Caco-2 (cell line): ENCODE data around the gene SLC22A23. TPM values are rescaled to one million over a fixed set of nuclear protein-coding genes. Genes with fewer than 3 reads are reported as not detected.

ENCODE experiments used
- BruUV-seq: library from RNA; stranded (reverse); fragments of 400-500 nt; replicated peaks from 2 replicates; lab custom pipeline; 2021; lab: Mats Ljungman, UMichigan
- CTCF ChIA-PET: fragments of 300-600 bp; sonication (Branson Sonifier 250); formaldehyde crosslinking; loops from one replicate; lab custom pipeline; 2022; ENCODE audit warnings: antibody characterized with exemption; lab: Charles Lee
- POLR2A ChIA-PET: fragments of 300-600 bp; sonication (Branson Sonifier 250); formaldehyde crosslinking; loops from one replicate; lab custom pipeline; 2022; ENCODE audit warnings: antibody characterized with exemption; lab: Charles Lee
- DNase-seq, 2 experiments: peaks; one replicate each; pipeline versions ENCODE4 v3.0.0 to v3.0.0-alpha.2; 2020 to 2022
- H3K27me3 ChIP-seq: replicated peaks from 2 replicates; pipeline ENCODE4 v1.6.0; 2011; ENCODE audit warnings: low read length; ENCODE audit not compliant: control insufficient read depth, insufficient read depth
- H3K36me3 ChIP-seq: 2 replicates; pipeline ENCODE4 v1.5.1; 2011; ENCODE audit warnings: low read length; ENCODE audit not compliant: control insufficient read depth, insufficient read depth
- H3K4me1 ChIP-seq: fragments of 250-450 bp; sonication (Bioruptor Pico); 2 replicates; pipeline ENCODE4 v1.5.1; 2020; ENCODE audit warnings: mild to moderate bottlenecking
- H3K4me3 ChIP-seq: 2 replicates; pipeline ENCODE4 v1.5.1; 2011; ENCODE audit warnings: low read depth, mild to moderate bottlenecking, control low read depth, low read length
- H3K9me3 ChIP-seq: fragments of 250-450 bp; sonication (Bioruptor Pico); 2 replicates; pipeline ENCODE4 v1.5.1; 2020; ENCODE audit warnings: mild to moderate bottlenecking, moderate library complexity
- H3K27ac Mint-ChIP-seq: one replicate; pipeline ENCODE4 v1.8.0; 2022; ENCODE audit warnings: mixed read lengths; ENCODE audit not compliant: unreplicated experiment
- H3K27me3 Mint-ChIP-seq: one replicate; pipeline ENCODE4 v1.8.0; 2022; ENCODE audit warnings: mixed read lengths; ENCODE audit not compliant: insufficient read depth, unreplicated experiment
- H3K36me3 Mint-ChIP-seq: one replicate; pipeline ENCODE4 v1.8.0; 2022; ENCODE audit warnings: mild to moderate bottlenecking, mixed read lengths; ENCODE audit not compliant: insufficient read depth, unreplicated experiment
- H3K4me1 Mint-ChIP-seq: one replicate; pipeline ENCODE4 v1.8.0; 2022; ENCODE audit warnings: low read depth, mixed read lengths; ENCODE audit not compliant: unreplicated experiment
- H3K4me3 Mint-ChIP-seq: one replicate; pipeline ENCODE4 v1.8.0; 2022; ENCODE audit warnings: mild to moderate bottlenecking, moderate library complexity, mixed read lengths; ENCODE audit not compliant: unreplicated experiment
- H3K9me3 Mint-ChIP-seq: one replicate; pipeline ENCODE4 v1.8.0; 2022; ENCODE audit warnings: mixed read lengths; ENCODE audit not compliant: unreplicated experiment
- CTCF ChIP-seq, 2 experiments: fragments of 200-600 bp in 1 of 2; IDR thresholded peaks; 1 replicate in 1 of 2; 2 replicates in 1 of 2; pipeline versions ENCODE4 v1.5.1 to v1.8.0; 2011 to 2022; ENCODE audit warnings: antibody characterized with exemption in 1 of 2, control low read depth in 1 of 2, inconsistent platforms in 1 of 2, low read depth in 1 of 2, low read length in 1 of 2, mild to moderate bottlenecking in 1 of 2, moderate library complexity in 1 of 2; ENCODE audit not compliant: insufficient read depth in 1 of 2, severe bottlenecking in 1 of 2, unreplicated experiment in 1 of 2
- intact Hi-C: fragments of 100-400 bp; cut with micrococcal nuclease; formaldehyde crosslinking; loops from one replicate; pipeline ENCODE4 v1.10.0; 2022; ENCODE audit not compliant: unreplicated experiment
- total RNA-seq: library from RNA; stranded (reverse); gene quantifications from 2 replicates; pipeline ENCODE4 v1.2.3, GENCODE V29; 2022

The SLC22A23 gene
- total RNA-seq, 1 experiment from 2014 or later: 45.5 TPM

DNA sequence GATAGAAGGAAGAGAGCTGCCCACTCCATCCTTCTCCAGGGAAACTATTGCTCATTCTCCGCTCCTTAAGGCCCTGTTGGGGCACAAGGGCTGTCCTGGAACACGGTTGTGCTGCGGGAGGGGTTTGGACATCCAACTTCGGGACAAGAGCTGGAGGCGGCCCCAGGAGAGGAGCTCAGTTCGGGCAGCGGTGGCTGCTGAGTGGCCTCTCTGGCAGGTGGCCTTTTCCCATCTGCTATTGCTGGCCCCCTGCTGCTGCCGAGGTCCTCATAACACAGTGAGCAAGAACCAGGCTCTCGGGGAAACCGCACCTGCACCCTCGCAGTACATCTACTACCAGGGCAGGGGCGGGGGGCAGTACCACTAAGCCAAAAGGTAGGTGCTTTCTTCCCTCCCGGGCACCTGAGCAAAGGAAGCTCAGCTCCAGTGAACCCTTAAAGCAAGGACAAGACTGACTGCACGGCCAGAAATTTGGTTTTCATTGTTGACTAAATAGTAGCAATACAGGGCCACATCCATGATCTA is 134.4 kb downstream of the SLC22A23 start:
- CTCF ChIA-PET: no interaction called here
- BruUV-seq: no TSS peak

DNA sequence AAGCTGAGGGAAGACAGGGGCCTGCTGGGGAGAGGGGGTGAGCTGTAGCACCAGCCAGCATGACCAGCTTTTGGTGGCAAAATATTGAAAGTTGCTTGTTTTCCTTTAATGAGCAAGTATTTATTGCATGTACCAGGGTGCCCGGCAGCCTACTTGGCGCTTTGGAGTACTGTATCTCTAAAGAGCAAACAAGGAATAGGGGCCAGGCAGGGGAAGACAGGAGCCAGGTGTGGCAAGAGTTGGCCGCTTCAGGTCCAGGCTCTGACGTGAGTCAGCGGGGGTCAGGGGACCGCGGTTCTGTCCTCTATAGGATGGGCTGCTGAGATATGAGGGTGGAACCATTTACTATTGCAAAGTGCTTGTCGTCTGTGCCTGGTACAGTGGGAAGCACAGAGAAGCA is 135.0 kb downstream of the SLC22A23 start:
- Mint-ChIP-seq H3K4me1 (peaks cover 13% of the 10 kb centered on the region), H3K27ac (no peak overlapping the region)

More for the DNA sequence above, 134.4 kb downstream of the SLC22A23 start:
- Histone ChIP-seq H3K4me3 (no peak overlapping the region), H3K4me1 (no peaks in the 10 kb centered on the region), H3K27me3 (no peaks in the 10 kb centered on the region), H3K36me3 (no peaks in the 10 kb centered on the region; the same call in 1 of the 2 replicates), H3K9me3 (no peaks in the 10 kb centered on the region)
- intact Hi-C loops: no loop called here
- TF ChIP-seq CTCF (IDR thresholded peaks at IDR 0.05; ENCODE audit: insufficient read depth in 1 of 2, low read depth in 1 of 2, low read length in 1 of 2, severe bottlenecking in 1 of 2, unreplicated experiment in 1 of 2): no peak
- no peak overlapping the region for H3K27ac Mint-ChIP-seq
- H3K4me1 Mint-ChIP-seq: peaks cover 13% of the 10 kb centered on the region
- POLR2A ChIA-PET: no interaction called here
- H3K9me3 Mint-ChIP-seq: no peaks in the 10 kb centered on the region
- DNase-seq: no peak
- no peak overlapping the region for H3K4me3 Mint-ChIP-seq
- peaks cover 44% of the 10 kb centered on the region for H3K36me3 Mint-ChIP-seq
- H3K27me3 Mint-ChIP-seq: no peaks in the 10 kb centered on the region

GRCh38 chr6:3321042-3321441 is 135.8 kb downstream of the SLC22A23 start:
- DNase-seq: no peak
- no TSS peak for BruUV-seq
- Histone ChIP-seq H3K9me3 (no peaks in the 10 kb centered on the region), H3K27me3 (no peaks in the 10 kb centered on the region), H3K4me1 (no peaks in the 10 kb centered on the region), H3K4me3 (no peak overlapping the region), H3K36me3 (no peaks in the 10 kb centered on the region; the same call in 1 of the 2 replicates)
- ChIA-PET POLR2A (no interaction called here), CTCF (no interaction called here)
- TF ChIP-seq CTCF (IDR thresholded peaks at IDR 0.05; ENCODE audit: insufficient read depth in 1 of 2, low read depth in 1 of 2, low read length in 1 of 2, severe bottlenecking in 1 of 2, unreplicated experiment in 1 of 2): no peak
- Mint-ChIP-seq H3K4me1 (peaks cover 13% of the 10 kb centered on the region), H3K27me3 (no peaks in the 10 kb centered on the region), H3K4me3 (no peak overlapping the region), H3K27ac (no peak overlapping the region), H3K9me3 (no peaks in the 10 kb centered on the region), H3K36me3 (peaks cover 55% of the 10 kb centered on the region)
- intact Hi-C loops: no loop called here

More for the DNA sequence above, 135.0 kb downstream of the SLC22A23 start:
- no peak overlapping the region for H3K4me3 Mint-ChIP-seq
- no TSS peak for BruUV-seq
- no peaks in the 10 kb centered on the region for H3K27me3 Mint-ChIP-seq
- no peak for TF ChIP-seq CTCF (IDR thresholded peaks at IDR 0.05; ENCODE audit: insufficient read depth in 1 of 2, low read depth in 1 of 2, low read length in 1 of 2, severe bottlenecking in 1 of 2, unreplicated experiment in 1 of 2)
- intact Hi-C loops: no loop called here
- H3K36me3 ChIP-seq: no peaks in the 10 kb centered on the region; the same call in 1 of the 2 replicates
- no peaks in the 10 kb centered on the region for H3K9me3 Mint-ChIP-seq
- no peaks in the 10 kb centered on the region for H3K27me3 ChIP-seq
- peaks cover 49% of the 10 kb centered on the region for H3K36me3 Mint-ChIP-seq
- ChIA-PET CTCF (no interaction called here), POLR2A (no interaction called here)
- no peaks in the 10 kb centered on the region for H3K9me3 ChIP-seq
- DNase-seq: no peak
- H3K4me3 ChIP-seq: no peak overlapping the region
- no peaks in the 10 kb centered on the region for H3K4me1 ChIP-seq
